K562 (cell line): ENCODE results near the gene GPC1. TPM values are rescaled to one million over a fixed set of nuclear protein-coding genes. Genes with fewer than 3 reads are reported as not detected.

Source experiments
- ATAC-seq: fragments of 200-7000 bp; cut with Tn5 transposase; 3 replicates; pipeline ENCODE4 v1.9.1; 2020; ENCODE audit warnings: moderate library complexity
- BruUV-seq: library from RNA; stranded (reverse); fragments of 400-500 nt; replicated peaks from 2 replicates; lab custom pipeline; 2021; lab: Mats Ljungman, UMichigan
- CTCF ChIA-PET: fragments of 300-600 bp; formaldehyde crosslinking; extraction: SDS; loops from one replicate; lab custom pipeline; 2021; ENCODE audit warnings: low intra/inter-chr PET ratio; lab: Yijun Ruan, JAX
- POLR2A ChIA-PET: fragments of 300-600, 350-650 bp; sonication (Branson Sonifier 250); formaldehyde crosslinking; extraction: SDS; loops from one replicate; lab custom pipeline; 2021; ENCODE audit warnings: antibody characterized with exemption, inconsistent platforms; lab: Yijun Ruan, JAX
- DNase-seq, 4 experiments: peaks; one replicate each; pipeline versions ENCODE4 v3.0.0 to v3.0.0-alpha.2; 2011 to 2018; ENCODE audit warnings: low spot score in 3 of 4, mixed read lengths in 3 of 4; ENCODE audit errors: extremely low read depth in 1 of 4
- FAIRE-seq: peaks from 2 replicates; lab custom pipeline; 2011; peaks lifted over from hg19 to GRCh38; lab: Jason Lieb, UNC
- H2AFZ ChIP-seq: 2 replicates; pipeline ENCODE4 v1.6.0; 2011; ENCODE audit warnings: low read depth, low read length, control low read depth, inconsistent platforms
- H3K27ac ChIP-seq: fragments of 200-600 bp; 3 replicates; pipeline ENCODE4 v1.8.0; 2011; ENCODE audit warnings: low read depth, mild to moderate bottlenecking, control low read depth, inconsistent platforms, low read length, moderate library complexity, mixed read lengths; ENCODE audit errors: extremely low read depth
- H3K27me3 ChIP-seq, 2 experiments: fragments of 300-600 bp in 1 of 2; 2 replicates in 1 of 2; 3 replicates in 1 of 2; pipeline versions ENCODE4 v1.6.0 to v1.8.0; 2011; ENCODE audit warnings: inconsistent platforms in 2 of 2, low read length in 2 of 2, mild to moderate bottlenecking in 1 of 2, mixed read lengths in 1 of 2, moderate library complexity in 1 of 2; ENCODE audit not compliant: control insufficient read depth in 2 of 2, insufficient read depth in 2 of 2
- H3K36me3 ChIP-seq: fragments of 300-600 bp; 3 replicates; pipeline ENCODE4 v1.8.0; 2011; ENCODE audit warnings: mild to moderate bottlenecking, low read length, inconsistent platforms; ENCODE audit not compliant: control insufficient read depth, insufficient read depth
- H3K4me1 ChIP-seq, 2 experiments: fragments of 200-600 bp in 1 of 2; replicated peaks in 1 of 2; 2 replicates in 1 of 2; 3 replicates in 1 of 2; pipeline versions ENCODE4 v1.5.1 to v1.8.0; 2011; ENCODE audit warnings: inconsistent platforms in 2 of 2, low read length in 2 of 2, mild to moderate bottlenecking in 1 of 2, mixed read lengths in 1 of 2, moderate library complexity in 1 of 2; ENCODE audit not compliant: control insufficient read depth in 2 of 2, insufficient read depth in 2 of 2
- H3K4me2 ChIP-seq: 2 replicates; pipeline ENCODE4 v1.6.1; 2011; ENCODE audit warnings: low read length, control low read depth, inconsistent platforms, mixed read lengths; ENCODE audit not compliant: insufficient read depth
- H3K4me3 ChIP-seq: fragments of 200-600 bp; sonication (generic), shearing (Covaris generic); 2 replicates; pipeline ENCODE4 v1.5.1; 2016; ENCODE audit warnings: control low read depth, inconsistent platforms
- H3K79me2 ChIP-seq: fragments of 200-600 bp; 3 replicates; pipeline ENCODE4 v1.8.0; 2011; ENCODE audit warnings: low read length, inconsistent platforms; ENCODE audit not compliant: control insufficient read depth, insufficient read depth
- H3K9ac ChIP-seq, 2 experiments: 2 replicates each; pipeline versions ENCODE4 v1.6.0 to v1.6.1; 2011; ENCODE audit warnings: low read depth in 2 of 2, low read length in 2 of 2, control low read depth in 1 of 2, inconsistent platforms in 1 of 2, mild to moderate bottlenecking in 1 of 2, mixed read lengths in 1 of 2; ENCODE audit not compliant: insufficient read depth in 1 of 2
- H3K9me1 ChIP-seq: one replicate; pipeline ENCODE4 v1.6.0; 2011; ENCODE audit warnings: inconsistent platforms, mild to moderate bottlenecking, low read length, moderate library complexity; ENCODE audit not compliant: control insufficient read depth, insufficient read depth
- H3K9me3 ChIP-seq: replicated peaks from 2 replicates; pipeline ENCODE4 v1.5.1; 2011; ENCODE audit warnings: low read depth, low read length, inconsistent platforms; ENCODE audit not compliant: control insufficient read depth, insufficient read depth
- H4K20me1 ChIP-seq: replicated peaks from 2 replicates; pipeline ENCODE4 v1.6.1; 2011; ENCODE audit warnings: low read length, inconsistent platforms, mixed read lengths; ENCODE audit not compliant: control insufficient read depth, insufficient read depth
- CREB1 ChIP-seq, 2 experiments: sonication (generic) in 1 of 2; formaldehyde crosslinking in 1 of 2; IDR thresholded peaks; 2 replicates each; pipeline versions ENCODE4 v1.6.1 to v1.8.0; 2012 to 2022; ENCODE audit warnings: inconsistent platforms in 1 of 2, mild to moderate bottlenecking in 1 of 2, missing genetic modification reagents in 1 of 2, moderate library complexity in 1 of 2
- DPF2 ChIP-seq: fragments of 450-650 bp; IDR thresholded peaks from 2 replicates; pipeline ENCODE4 v1.6.1; 2016
- MYC ChIP-seq, 2 experiments: fragments of 250-450 bp in 1 of 2; sonication (Bioruptor Pico) in 1 of 2; IDR thresholded peaks; 2 replicates each; pipeline versions ENCODE4 v1.5.1 to v1.6.1; 2012 to 2021; ENCODE audit warnings: low read depth in 2 of 2, borderline replicate concordance in 1 of 2, improper control_type of control experiment in 1 of 2, low read length in 1 of 2, mild to moderate bottlenecking in 1 of 2, moderate library complexity in 1 of 2
- POU5F1 ChIP-seq: fragments of 150-350 bp; IDR thresholded peaks from 2 replicates; pipeline ENCODE4 v1.6.1; 2014; ENCODE audit warnings: borderline replicate concordance, low read length, low read depth, mild to moderate bottlenecking; ENCODE audit not compliant: partially characterized antibody
- RAD51 ChIP-seq: fragments of 450-650 bp; IDR thresholded peaks from 2 replicates; pipeline ENCODE4 v1.7.1; 2016; ENCODE audit warnings: low read depth, mild to moderate bottlenecking, borderline replicate concordance
- ZNF274 ChIP-seq: IDR thresholded peaks from 2 replicates; pipeline ENCODE4 v1.6.1; 2011; ENCODE audit warnings: low read depth, mild to moderate bottlenecking, low read length, moderate library complexity, borderline replicate concordance
- ZNF282 ChIP-seq: sonication (generic); formaldehyde crosslinking; IDR thresholded peaks from 2 replicates; pipeline ENCODE4 v1.8.1; 2023; ENCODE audit warnings: missing genetic modification reagents
- WGBS: fragments of 100-300 bp; shearing (Covaris generic); methylation state at CpG from one replicate; pipeline ENCODE4 v1.1.6; 2016; ENCODE audit warnings: low coverage, mixed read lengths; ENCODE audit not compliant: insufficient coverage; ENCODE audit errors: missing lambda C conversion rate; 5-methylcytosine and 5-hydroxymethylcytosine counted together
- in situ Hi-C: fragments of 300-500 bp; cut with MboI; formaldehyde crosslinking; loops from 4 replicates; pipeline ENCODE4 v1.15.0; 2018; ENCODE audit warnings: inconsistent platforms, mixed read lengths
- intact Hi-C: fragments of 100-400 bp; cut with micrococcal nuclease; formaldehyde crosslinking; loops from 2 replicates; pipeline ENCODE4 v1.14.2; 2022
- polyA plus RNA-seq, 8 experiments: library from polyadenylated mRNA; depleted of rRNA in 4 of 8; stranded (reverse) in 5 of 8; unstranded in 3 of 8; fragments of >200 nt; fragmentation: Nextera tagmentation in 2 of 8; fragmentation: Illumina TruSeq in 1 of 8; extraction: Ambion mirVana in 2 of 8; extraction: Trizol in 1 of 8; gene quantifications; 2 replicates each; pipeline versions ENCODE4 v1.2.1 to v1.2.3, GENCODE V29; 2011 to 2014; ENCODE audit warnings: inconsistent platforms in 1 of 8, missing spikeins in 1 of 8
- total RNA-seq, 7 experiments: library from RNA; depleted of rRNA in 6 of 7; stranded (reverse); fragments of >200 nt in 6 of 7; fragmentation: Illumina TruSeq in 2 of 7; extraction: Trizol in 2 of 7; gene quantifications; 2 replicates each; pipeline versions ENCODE4 v1.2.1 to v1.2.3, GENCODE V29; 2011 to 2021; ENCODE audit warnings: low replicate concordance in 1 of 7
- TF ChIP-seq, protein P1 (sequence below): sonication (generic); formaldehyde crosslinking; IDR thresholded peaks from 2 replicates; pipeline ENCODE4 v1.8.0; 2022; ENCODE audit warnings: mild to moderate bottlenecking, missing genetic modification reagents, borderline replicate concordance
- TF ChIP-seq, protein P2 (sequence below): fragments of 250-450 bp; sonication (Bioruptor Pico); IDR thresholded peaks from 2 replicates; pipeline ENCODE4 v1.8.0; 2022; ENCODE audit warnings: moderate library complexity, mild to moderate bottlenecking, inconsistent platforms
- TF ChIP-seq, protein P3 (sequence below): fragments of 250-450 bp; sonication (Bioruptor Pico); IDR thresholded peaks from 2 replicates; pipeline ENCODE4 v1.5.0; 2020; ENCODE audit warnings: mild to moderate bottlenecking

Gene GPC1
- total and polyA plus RNA-seq, 9 of the 15 experiments (the other 6 are each of a cell fraction or from before 2014, with no cell fraction given), result 0.07 to 0.82 (median 0.14) TPM; not detected in 3

DNA sequence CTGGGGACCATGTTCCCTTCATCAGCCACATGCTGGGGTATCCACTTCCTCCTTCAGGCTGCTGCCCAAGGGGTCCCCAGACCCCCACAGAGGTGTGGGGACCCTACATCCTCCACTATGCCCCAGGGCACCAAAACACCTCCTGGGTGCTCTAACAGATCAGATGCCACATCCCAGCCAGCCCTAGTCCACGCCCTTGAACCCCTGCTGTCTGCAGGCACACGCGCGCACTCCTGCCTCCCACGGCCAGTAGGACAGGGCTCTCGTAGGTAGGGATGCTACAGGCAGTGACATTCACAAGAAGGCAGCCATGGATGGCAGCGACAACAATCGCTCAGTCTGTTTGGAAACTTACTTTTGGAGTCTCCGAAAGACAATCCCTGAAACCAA is 3.0 kb upstream of the GPC1 start:
- in situ Hi-C loops (no loop called here), intact Hi-C loops (no loop called here)
- peaks cover 2% of the 10 kb centered on the region for H3K9me1 ChIP-seq
- no peak overlapping the region for H3K4me2 ChIP-seq
- TF ChIP-seq RAD51 (no peak), POU5F1 (no peak), ZNF282 (CRISPR knock-in tag) (no peak), ZNF274 (no peak), CREB1 (IDR thresholded peaks at IDR 0.05) (no peak), CREB1 (CRISPR knock-in tag; IDR thresholded peaks at IDR 0.05) (no peak), MYC (IDR thresholded peaks at IDR 0.05; ENCODE audit: low read depth, low read length) (no peak), MYC (CRISPR knock-in tag; IDR thresholded peaks at IDR 0.05; ENCODE audit: borderline replicate concordance, low read depth) (no peak), DPF2 (no peak)
- TF ChIP-seq, protein P1, sequence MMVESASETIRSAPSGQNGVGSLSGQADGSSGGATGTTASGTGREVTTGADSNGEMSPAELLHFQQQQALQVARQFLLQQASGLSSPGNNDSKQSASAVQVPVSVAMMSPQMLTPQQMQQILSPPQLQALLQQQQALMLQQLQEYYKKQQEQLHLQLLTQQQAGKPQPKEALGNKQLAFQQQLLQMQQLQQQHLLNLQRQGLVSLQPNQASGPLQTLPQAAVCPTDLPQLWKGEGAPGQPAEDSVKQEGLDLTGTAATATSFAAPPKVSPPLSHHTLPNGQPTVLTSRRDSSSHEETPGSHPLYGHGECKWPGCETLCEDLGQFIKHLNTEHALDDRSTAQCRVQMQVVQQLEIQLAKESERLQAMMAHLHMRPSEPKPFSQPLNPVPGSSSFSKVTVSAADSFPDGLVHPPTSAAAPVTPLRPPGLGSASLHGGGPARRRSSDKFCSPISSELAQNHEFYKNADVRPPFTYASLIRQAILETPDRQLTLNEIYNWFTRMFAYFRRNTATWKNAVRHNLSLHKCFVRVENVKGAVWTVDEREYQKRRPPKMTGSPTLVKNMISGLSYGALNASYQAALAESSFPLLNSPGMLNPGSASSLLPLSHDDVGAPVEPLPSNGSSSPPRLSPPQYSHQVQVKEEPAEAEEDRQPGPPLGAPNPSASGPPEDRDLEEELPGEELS (CRISPR knock-in tag), result no peak
- TF ChIP-seq, protein P2, sequence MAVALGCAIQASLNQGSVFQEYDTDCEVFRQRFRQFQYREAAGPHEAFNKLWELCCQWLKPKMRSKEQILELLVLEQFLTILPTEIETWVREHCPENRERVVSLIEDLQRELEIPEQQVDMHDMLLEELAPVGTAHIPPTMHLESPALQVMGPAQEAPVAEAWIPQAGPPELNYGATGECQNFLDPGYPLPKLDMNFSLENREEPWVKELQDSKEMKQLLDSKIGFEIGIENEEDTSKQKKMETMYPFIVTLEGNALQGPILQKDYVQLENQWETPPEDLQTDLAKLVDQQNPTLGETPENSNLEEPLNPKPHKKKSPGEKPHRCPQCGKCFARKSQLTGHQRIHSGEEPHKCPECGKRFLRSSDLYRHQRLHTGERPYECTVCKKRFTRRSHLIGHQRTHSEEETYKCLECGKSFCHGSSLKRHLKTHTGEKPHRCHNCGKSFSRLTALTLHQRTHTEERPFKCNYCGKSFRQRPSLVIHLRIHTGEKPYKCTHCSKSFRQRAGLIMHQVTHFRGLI, result no peak
- TF ChIP-seq, protein P3, sequence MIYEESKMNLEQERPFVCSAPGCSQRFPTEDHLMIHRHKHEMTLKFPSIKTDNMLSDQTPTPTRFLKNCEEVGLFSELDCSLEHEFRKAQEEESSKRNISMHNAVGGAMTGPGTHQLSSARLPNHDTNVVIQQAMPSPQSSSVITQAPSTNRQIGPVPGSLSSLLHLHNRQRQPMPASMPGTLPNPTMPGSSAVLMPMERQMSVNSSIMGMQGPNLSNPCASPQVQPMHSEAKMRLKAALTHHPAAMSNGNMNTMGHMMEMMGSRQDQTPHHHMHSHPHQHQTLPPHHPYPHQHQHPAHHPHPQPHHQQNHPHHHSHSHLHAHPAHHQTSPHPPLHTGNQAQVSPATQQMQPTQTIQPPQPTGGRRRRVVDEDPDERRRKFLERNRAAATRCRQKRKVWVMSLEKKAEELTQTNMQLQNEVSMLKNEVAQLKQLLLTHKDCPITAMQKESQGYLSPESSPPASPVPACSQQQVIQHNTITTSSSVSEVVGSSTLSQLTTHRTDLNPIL (CRISPR knock-in tag), result no peak
- FAIRE-seq (no peak), DNase-seq (no peak), ATAC-seq (no peak)
- H3K79me2 ChIP-seq, result no peaks in the 10 kb centered on the region
- H2AFZ ChIP-seq, result no peak overlapping the region
- no peak overlapping the region for H3K9ac ChIP-seq
- H4K20me1 ChIP-seq, result peaks cover 4% of the 10 kb centered on the region; the same call in 1 of the 2 replicates
- H3K36me3 ChIP-seq, result no peaks in the 10 kb centered on the region
- POLR2A ChIA-PET, result no interaction called here
- no peak overlapping the region for H3K27ac ChIP-seq
- peaks cover 6 to 48% of the 10 kb centered on the region in 2 experiments; a peak in 4 of 5 replicates for H3K27me3 ChIP-seq
- H3K9me3 ChIP-seq, result no peaks in the 10 kb centered on the region
- 6% methylated on average over 3 of the region's 9 CpGs for WGBS
- CTCF ChIA-PET, result no interaction called here
- peaks cover 0 to 30% of the 10 kb centered on the region in 2 experiments; a peak in 3 of 5 replicates for H3K4me1 ChIP-seq
- no TSS peak for BruUV-seq
- H3K4me3 ChIP-seq, result no peak overlapping the region
